HL-60 (cell line): ENCODE data around the gene ZNF133.

Experiments used
- DNase-seq, 2 experiments: peaks; one replicate each; pipeline ENCODE4 v3.0.0-alpha.2; 2010 to 2020; ENCODE audit warnings: low read depth in 1 of 2, low spot score in 1 of 2
- H3K27ac ChIP-seq: fragments of 250-450 bp; sonication (Bioruptor Pico); replicated peaks from 2 replicates; pipeline ENCODE4 v1.5.1; 2020; ENCODE audit warnings: mild to moderate bottlenecking, moderate library complexity
- H3K27me3 ChIP-seq: fragments of 250-450 bp; sonication (Bioruptor Pico); 2 replicates; pipeline ENCODE4 v1.5.1; 2021; ENCODE audit warnings: mild to moderate bottlenecking, moderate library complexity; ENCODE audit not compliant: insufficient read depth, poor library complexity, severe bottlenecking
- H3K4me3 ChIP-seq: replicated peaks from 2 replicates; pipeline ENCODE4 v1.5.1; 2011; ENCODE audit warnings: mild to moderate bottlenecking, control low read depth, low read length; ENCODE audit not compliant: insufficient read depth
- GABPA ChIP-seq: IDR thresholded peaks from 2 replicates; pipeline ENCODE4 v1.6.1; 2012; ENCODE audit warnings: low read depth
- POLR2AphosphoS5 ChIP-seq: IDR thresholded peaks from 2 replicates; pipeline ENCODE4 v1.6.1; 2012; ENCODE audit warnings: low read depth
- SPI1 ChIP-seq: IDR thresholded peaks from 2 replicates; pipeline ENCODE4 v1.6.1; 2012; ENCODE audit warnings: low read depth, mild to moderate bottlenecking, borderline replicate concordance
- TF ChIP-seq, protein P1 (sequence below): IDR thresholded peaks from one replicate; pipeline ENCODE4 v1.5.1; 2011; ENCODE audit warnings: low read length, control low read depth, inconsistent platforms; ENCODE audit not compliant: insufficient read depth
- TF ChIP-seq, protein P2 (sequence below): IDR thresholded peaks from 2 replicates; pipeline ENCODE4 v1.6.1; 2012; ENCODE audit warnings: low read depth; ENCODE audit not compliant: insufficient replicate concordance

Gene ZNF133

DNA sequence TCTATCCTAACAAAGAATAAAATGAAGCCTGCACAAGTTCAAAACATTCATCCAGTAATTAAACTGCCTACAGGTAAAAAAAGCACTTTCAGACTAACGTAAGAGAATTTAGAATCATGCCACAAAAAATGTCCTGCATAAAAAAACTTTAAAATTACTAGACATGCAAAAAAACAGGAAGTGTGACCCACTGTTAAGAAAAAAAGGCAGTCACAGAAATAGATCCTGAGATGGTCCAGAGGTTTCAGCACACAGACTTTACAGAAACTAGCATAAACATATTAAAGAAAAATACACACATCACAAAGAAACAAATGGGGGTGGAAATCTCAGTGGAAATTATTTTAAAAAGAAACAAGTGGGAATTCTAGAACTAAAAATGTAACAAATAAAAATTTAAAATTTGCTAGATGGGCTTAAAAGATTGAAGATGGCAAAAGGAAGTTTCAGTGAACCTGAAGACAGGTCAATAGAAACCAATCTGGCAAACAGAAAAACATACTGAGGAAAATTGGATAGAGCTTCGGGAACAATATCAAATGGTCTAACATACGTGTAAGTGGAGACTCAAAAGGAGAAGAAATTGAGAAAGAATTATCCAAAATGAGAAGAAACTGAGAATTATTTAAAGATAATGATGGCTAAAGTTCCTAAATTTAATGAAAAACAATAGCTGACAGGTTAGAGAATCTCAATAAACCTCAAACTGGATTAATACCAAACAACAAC is 3.4 kb upstream of the ZNF133 start:
- TF ChIP-seq SPI1 = peak; percentile 56; the same call in 1 of the 2 replicates
- no peak for TF ChIP-seq POLR2AphosphoS5
- TF ChIP-seq, protein P1, sequence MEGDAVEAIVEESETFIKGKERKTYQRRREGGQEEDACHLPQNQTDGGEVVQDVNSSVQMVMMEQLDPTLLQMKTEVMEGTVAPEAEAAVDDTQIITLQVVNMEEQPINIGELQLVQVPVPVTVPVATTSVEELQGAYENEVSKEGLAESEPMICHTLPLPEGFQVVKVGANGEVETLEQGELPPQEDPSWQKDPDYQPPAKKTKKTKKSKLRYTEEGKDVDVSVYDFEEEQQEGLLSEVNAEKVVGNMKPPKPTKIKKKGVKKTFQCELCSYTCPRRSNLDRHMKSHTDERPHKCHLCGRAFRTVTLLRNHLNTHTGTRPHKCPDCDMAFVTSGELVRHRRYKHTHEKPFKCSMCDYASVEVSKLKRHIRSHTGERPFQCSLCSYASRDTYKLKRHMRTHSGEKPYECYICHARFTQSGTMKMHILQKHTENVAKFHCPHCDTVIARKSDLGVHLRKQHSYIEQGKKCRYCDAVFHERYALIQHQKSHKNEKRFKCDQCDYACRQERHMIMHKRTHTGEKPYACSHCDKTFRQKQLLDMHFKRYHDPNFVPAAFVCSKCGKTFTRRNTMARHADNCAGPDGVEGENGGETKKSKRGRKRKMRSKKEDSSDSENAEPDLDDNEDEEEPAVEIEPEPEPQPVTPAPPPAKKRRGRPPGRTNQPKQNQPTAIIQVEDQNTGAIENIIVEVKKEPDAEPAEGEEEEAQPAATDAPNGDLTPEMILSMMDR = no peak
- TF ChIP-seq, protein P2, sequence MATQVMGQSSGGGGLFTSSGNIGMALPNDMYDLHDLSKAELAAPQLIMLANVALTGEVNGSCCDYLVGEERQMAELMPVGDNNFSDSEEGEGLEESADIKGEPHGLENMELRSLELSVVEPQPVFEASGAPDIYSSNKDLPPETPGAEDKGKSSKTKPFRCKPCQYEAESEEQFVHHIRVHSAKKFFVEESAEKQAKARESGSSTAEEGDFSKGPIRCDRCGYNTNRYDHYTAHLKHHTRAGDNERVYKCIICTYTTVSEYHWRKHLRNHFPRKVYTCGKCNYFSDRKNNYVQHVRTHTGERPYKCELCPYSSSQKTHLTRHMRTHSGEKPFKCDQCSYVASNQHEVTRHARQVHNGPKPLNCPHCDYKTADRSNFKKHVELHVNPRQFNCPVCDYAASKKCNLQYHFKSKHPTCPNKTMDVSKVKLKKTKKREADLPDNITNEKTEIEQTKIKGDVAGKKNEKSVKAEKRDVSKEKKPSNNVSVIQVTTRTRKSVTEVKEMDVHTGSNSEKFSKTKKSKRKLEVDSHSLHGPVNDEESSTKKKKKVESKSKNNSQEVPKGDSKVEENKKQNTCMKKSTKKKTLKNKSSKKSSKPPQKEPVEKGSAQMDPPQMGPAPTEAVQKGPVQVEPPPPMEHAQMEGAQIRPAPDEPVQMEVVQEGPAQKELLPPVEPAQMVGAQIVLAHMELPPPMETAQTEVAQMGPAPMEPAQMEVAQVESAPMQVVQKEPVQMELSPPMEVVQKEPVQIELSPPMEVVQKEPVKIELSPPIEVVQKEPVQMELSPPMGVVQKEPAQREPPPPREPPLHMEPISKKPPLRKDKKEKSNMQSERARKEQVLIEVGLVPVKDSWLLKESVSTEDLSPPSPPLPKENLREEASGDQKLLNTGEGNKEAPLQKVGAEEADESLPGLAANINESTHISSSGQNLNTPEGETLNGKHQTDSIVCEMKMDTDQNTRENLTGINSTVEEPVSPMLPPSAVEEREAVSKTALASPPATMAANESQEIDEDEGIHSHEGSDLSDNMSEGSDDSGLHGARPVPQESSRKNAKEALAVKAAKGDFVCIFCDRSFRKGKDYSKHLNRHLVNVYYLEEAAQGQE = no peak
- no peak for TF ChIP-seq GABPA
- Histone ChIP-seq H3K4me3 (no peak overlapping the region), H3K27me3 (peaks cover 7% of the 10 kb centered on the region), H3K27ac (no peak overlapping the region)
- DNase-seq = no peak

DNA sequence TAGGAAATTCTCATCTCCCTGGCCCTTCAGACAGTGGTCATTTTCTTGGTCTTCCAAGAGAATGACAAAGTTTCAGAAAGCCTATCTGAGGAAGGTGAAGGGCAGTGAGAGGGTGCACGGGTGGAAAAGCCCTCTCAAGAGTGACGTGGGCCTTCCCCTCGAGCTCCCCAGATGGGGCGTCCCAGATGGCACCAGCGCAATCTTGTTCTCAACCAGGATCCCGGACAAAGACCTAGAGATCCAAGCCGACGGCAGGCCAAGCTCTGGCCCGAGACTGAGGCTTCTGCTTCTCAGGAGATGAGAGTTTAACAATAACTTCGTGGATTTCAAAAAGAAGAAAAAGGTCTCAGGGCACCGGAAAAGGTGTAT is 797 bp upstream of the ZNF133 start:
- Histone ChIP-seq H3K27ac (peak overlapping the region; percentile 96), H3K4me3 (peak overlapping the region; percentile 98), H3K27me3 (no peaks in the 10 kb centered on the region)
- TF ChIP-seq, protein P1 = no peak
- no peak for DNase-seq

DNA sequence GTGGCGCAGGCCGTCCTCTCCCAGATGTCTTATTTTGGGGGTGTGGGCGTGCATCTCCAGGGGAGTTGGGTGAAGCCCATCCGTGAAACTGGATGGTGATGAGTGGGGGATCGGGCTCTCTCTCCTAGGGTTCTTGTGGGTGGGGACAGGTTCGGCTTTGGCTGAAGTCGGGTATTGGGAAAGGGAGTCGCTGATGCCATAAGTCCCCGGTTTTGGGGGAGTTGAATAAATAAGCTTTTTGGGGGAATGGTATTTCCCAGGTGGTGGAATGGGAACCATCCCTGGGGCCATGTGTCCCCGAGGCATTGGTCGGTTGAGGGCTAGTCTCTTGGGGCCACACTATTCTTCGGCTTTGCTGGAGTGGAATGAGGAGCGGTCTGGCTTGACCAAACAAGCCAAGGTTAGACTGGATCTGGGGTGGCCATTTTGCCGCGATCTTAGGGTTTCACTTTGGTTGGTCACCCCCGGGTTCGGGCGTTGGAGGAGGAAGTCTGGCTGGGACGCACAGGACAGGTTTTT is 481 bp downstream of the ZNF133 start:
- TF ChIP-seq, protein P1 = no peak
- TF ChIP-seq GABPA = no peak
- TF ChIP-seq, protein P2 = no peak
- no peak for TF ChIP-seq SPI1
- TF ChIP-seq POLR2AphosphoS5 = 0 out of 2 replicates have a peak, but pooled peaks have one; percentile 7
- peak in 1 of 2 experiments; percentile 15 for DNase-seq
- Histone ChIP-seq H3K4me3 (peak overlapping the region; percentile 98), H3K27me3 (no peaks in the 10 kb centered on the region), H3K27ac (peak overlapping the region; percentile 96)

DNA sequence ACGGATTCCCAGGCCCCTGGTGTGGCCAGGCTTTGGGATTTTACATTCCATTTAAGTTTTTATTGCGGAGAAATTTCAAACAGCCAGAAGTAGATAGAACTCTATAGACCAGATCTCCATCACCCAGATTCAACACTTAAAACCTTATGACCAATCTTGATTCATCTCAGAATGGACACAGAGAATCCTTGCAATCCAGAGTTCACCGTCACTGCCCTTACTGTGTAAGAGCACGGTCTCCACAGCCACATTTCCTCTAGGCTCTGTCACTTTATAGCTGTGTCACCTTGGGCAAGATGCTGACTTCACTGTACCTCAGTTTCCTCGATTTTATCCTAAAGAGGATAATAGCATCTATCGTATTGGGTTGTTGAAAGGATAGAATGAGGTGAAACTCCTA is 979 bp downstream of the ZNF133 start:
- DNase-seq = no peak
- H3K27ac ChIP-seq = peak overlapping the region; percentile 96

More for the DNA sequence above, 979 bp downstream of the ZNF133 start:
- H3K4me3 ChIP-seq = peak overlapping the region; percentile 98
- TF ChIP-seq, protein P1 = no peak
- no peak for TF ChIP-seq SPI1
- TF ChIP-seq GABPA = no peak
- no peak for TF ChIP-seq POLR2AphosphoS5
- TF ChIP-seq, protein P2 = no peak
- no peaks in the 10 kb centered on the region for H3K27me3 ChIP-seq
